Measurements from ENCODE around the gene SLC9A2.

SLC9A2 gene

GRCh38 chr2:102618452-102619413 lies 620 bp upstream of the SLC9A2 start:
- TF ChIP-seq, protein P1, sequence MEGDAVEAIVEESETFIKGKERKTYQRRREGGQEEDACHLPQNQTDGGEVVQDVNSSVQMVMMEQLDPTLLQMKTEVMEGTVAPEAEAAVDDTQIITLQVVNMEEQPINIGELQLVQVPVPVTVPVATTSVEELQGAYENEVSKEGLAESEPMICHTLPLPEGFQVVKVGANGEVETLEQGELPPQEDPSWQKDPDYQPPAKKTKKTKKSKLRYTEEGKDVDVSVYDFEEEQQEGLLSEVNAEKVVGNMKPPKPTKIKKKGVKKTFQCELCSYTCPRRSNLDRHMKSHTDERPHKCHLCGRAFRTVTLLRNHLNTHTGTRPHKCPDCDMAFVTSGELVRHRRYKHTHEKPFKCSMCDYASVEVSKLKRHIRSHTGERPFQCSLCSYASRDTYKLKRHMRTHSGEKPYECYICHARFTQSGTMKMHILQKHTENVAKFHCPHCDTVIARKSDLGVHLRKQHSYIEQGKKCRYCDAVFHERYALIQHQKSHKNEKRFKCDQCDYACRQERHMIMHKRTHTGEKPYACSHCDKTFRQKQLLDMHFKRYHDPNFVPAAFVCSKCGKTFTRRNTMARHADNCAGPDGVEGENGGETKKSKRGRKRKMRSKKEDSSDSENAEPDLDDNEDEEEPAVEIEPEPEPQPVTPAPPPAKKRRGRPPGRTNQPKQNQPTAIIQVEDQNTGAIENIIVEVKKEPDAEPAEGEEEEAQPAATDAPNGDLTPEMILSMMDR (IDR thresholded peaks at IDR 0.05; ENCODE audit: low read length, missing control alignments): no peak
- DNase-seq (ENCODE audit: low read depth): no peak
- peak overlapping the region; percentile 26 for H3K4me3 ChIP-seq (replicated peaks; ENCODE audit: low read depth, low read length)

DNA sequence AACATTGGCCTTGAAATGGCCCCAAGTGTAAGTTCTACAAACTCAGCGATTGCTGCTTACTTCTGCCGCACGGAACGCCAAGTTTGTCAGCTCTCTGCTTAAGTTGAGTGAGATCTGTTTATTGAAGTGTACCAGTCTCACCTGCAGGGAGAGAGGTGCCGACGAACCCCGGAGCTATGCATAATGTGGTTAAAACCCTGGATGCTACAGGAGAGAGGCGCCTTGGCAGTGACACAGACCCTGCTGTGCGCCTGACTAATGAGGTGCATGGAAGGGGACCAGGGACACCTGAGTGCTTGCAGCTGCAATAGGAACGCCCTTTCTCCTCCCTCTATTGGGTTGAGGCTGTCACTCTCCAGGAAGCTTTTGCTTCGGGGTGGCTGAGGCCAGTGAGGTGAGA lies 979 bp downstream of the SLC9A2 start:
- TF ChIP-seq, protein P1 (IDR thresholded peaks at IDR 0.05; ENCODE audit: low read length, missing control alignments): no peak
- no peak overlapping the region for H3K4me3 ChIP-seq (replicated peaks; ENCODE audit: low read depth, low read length)
- no peak for DNase-seq (ENCODE audit: low read depth)

- no peak for DNase-seq (ENCODE audit: low read depth)
- TF ChIP-seq, protein P1 (IDR thresholded peaks at IDR 0.05; ENCODE audit: low read length, missing control alignments): no peak
Observed at GRCh38 chr2:102621630-102622029, 2.3 kb downstream of the SLC9A2 start.

GRCh38 chr2:102622646-102623045 lies 3.3 kb downstream of the SLC9A2 start:
- DNase-seq (ENCODE audit: low read depth): no peak
- TF ChIP-seq, protein P1 (IDR thresholded peaks at IDR 0.05; ENCODE audit: low read length, missing control alignments): no peak
- H3K4me3 ChIP-seq (replicated peaks; ENCODE audit: low read depth, low read length): no peak overlapping the region

More at GRCh38 chr2:102621630-102622029, 2.3 kb downstream of the SLC9A2 start:
- no peak overlapping the region for H3K4me3 ChIP-seq (replicated peaks; ENCODE audit: low read depth, low read length)

- no peak for DNase-seq (ENCODE audit: low read depth)
- no peak overlapping the region for H3K4me3 ChIP-seq (replicated peaks; ENCODE audit: low read depth, low read length)
- TF ChIP-seq, protein P1 (IDR thresholded peaks at IDR 0.05; ENCODE audit: low read length, missing control alignments): no peak
Observed at GRCh38 chr2:102630458-102630857, 11.1 kb downstream of the SLC9A2 start.

DNA sequence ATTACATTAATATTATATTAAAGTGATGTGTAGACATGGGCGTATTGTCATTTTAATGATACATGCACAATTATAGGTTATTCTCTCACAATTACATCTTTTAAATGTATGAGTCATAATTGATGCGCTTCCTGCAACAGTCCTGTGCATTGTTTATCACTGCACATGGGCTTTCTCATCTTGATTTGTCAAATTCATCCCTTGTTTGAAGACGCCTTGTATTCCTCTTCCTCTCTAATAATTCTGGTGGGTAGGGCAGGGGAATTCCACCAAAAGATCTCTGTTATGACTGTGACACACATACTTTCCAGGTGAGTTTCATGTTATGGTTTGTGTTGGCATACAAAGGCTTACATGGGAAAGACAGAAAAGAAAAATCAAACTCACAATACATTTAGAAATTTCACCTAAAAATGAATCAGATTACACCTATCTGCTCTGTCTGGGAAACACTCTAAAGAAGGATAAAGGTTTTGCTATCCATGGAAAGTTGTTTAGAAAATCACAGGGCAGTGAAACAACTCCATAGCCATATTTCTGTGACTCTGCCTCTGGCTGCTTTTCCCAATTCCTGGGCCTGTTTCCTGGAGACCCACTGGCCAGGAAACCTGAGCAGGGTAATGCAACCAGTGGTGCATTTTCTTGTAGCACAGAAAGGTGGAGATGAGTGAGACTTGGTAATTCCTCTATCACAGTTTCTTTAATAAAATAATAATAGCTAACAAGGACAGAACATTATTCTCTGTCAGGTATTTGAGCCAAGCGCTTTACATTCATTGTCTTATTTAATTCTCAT lies 13.2 kb downstream of the SLC9A2 start:
- no peak overlapping the region for H3K4me3 ChIP-seq (replicated peaks; ENCODE audit: low read depth, low read length)
- no peak for DNase-seq (ENCODE audit: low read depth)

More for the DNA sequence above, 13.2 kb downstream of the SLC9A2 start:
- TF ChIP-seq, protein P1 (IDR thresholded peaks at IDR 0.05; ENCODE audit: low read length, missing control alignments): no peak

All from fibroblast of pulmonary artery (primary cell).